Activated T-cell treated with anti-CD3 and anti-CD28 coated beads for 4 hours (primary cell): ENCODE results near the gene CLRN1.

ENCODE experiments used
- DNase-seq: peaks from one replicate; pipeline ENCODE4 v3.0.0-alpha.2; 2020

Gene CLRN1

GRCh38 chr3:150975086-150975991 is 2.8 kb upstream of the CLRN1 start:
- DNase-seq = no peak

- DNase-seq = no peak
These were observed 1.7 kb downstream of the CLRN1 start for GRCh38 chr3:150970665-150971324.

GRCh38 chr3:150968341-150969035 is 4.0 kb downstream of the CLRN1 start:
- no peak for DNase-seq

- DNase-seq = no peak
These were observed 7.1 kb downstream of the CLRN1 start for GRCh38 chr3:150965436-150965835.

- no peak for DNase-seq
These were observed 10.6 kb downstream of the CLRN1 start for GRCh38 chr3:150961949-150962348.

GRCh38 chr3:150960708-150961684 is 11.5 kb downstream of the CLRN1 start:
- no peak for DNase-seq

GRCh38 chr3:150958683-150959082 is 13.8 kb downstream of the CLRN1 start:
- no peak for DNase-seq

GRCh38 chr3:150956376-150956775 is 16.2 kb downstream of the CLRN1 start:
- DNase-seq = no peak

GRCh38 chr3:150951923-150952322 is 20.6 kb downstream of the CLRN1 start:
- no peak for DNase-seq

- DNase-seq = no peak
These were observed 27.1 kb downstream of the CLRN1 start for GRCh38 chr3:150945226-150946032.

GRCh38 chr3:150942221-150942620 is 30.3 kb downstream of the CLRN1 start:
- no peak for DNase-seq

GRCh38 chr3:150936693-150937092 is 35.8 kb downstream of the CLRN1 start:
- no peak for DNase-seq

GRCh38 chr3:150933473-150933995 is 39.0 kb downstream of the CLRN1 start:
- no peak for DNase-seq

- no peak for DNase-seq
These were observed 40.8 kb downstream of the CLRN1 start for GRCh38 chr3:150931745-150932144.

GRCh38 chr3:150930839-150931238 is 41.7 kb downstream of the CLRN1 start:
- no peak for DNase-seq

GRCh38 chr3:150928234-150928633 is 44.3 kb downstream of the CLRN1 start:
- no peak for DNase-seq

GRCh38 chr3:150926328-150926727 is 46.2 kb downstream of the CLRN1 start:
- DNase-seq = no peak

GRCh38 chr3:150925751-150926201 is 46.8 kb downstream of the CLRN1 start:
- DNase-seq = peak; percentile 36

- no peak for DNase-seq
These were observed 49.9 kb downstream of the CLRN1 start for GRCh38 chr3:150922611-150923010.

- DNase-seq = no peak
These were observed 51.3 kb downstream of the CLRN1 start for GRCh38 chr3:150921209-150921608.

- no peak for DNase-seq
These were observed 52.3 kb downstream of the CLRN1 start for GRCh38 chr3:150920236-150920635.
